Neural progenitor cell (in vitro differentiated cells): Measurements from ENCODE around the gene RPS6KA3. TPM values are rescaled to one million over a fixed set of nuclear protein-coding genes. Genes with fewer than 3 reads are reported as not detected.

Experiments used
- DNase-seq: peaks from one replicate; pipeline ENCODE4 v3.0.0-alpha.2; 2016; ENCODE audit warnings: low spot score
- H2AFZ ChIP-seq: fragments of 200-600 bp; sonication (generic); replicated peaks from 2 replicates; pipeline ENCODE4 v1.6.1; 2016; ENCODE audit warnings: antibody characterized with exemption
- H3F3A ChIP-seq: fragments of 200-600 bp; sonication (generic); 2 replicates; pipeline ENCODE4 v1.6.1; 2016; ENCODE audit warnings: antibody characterized with exemption, low read depth
- H3K27ac ChIP-seq: fragments of 200-600 bp; sonication (generic); 2 replicates; pipeline ENCODE4 v1.5.1; 2016; ENCODE audit warnings: mild to moderate bottlenecking
- H3K27me3 ChIP-seq: fragments of 200-600 bp; sonication (generic); 2 replicates; pipeline ENCODE4 v1.6.1; 2016; ENCODE audit warnings: mild to moderate bottlenecking, moderate library complexity
- H3K36me3 ChIP-seq: fragments of 200-600 bp; sonication (generic); 2 replicates; pipeline ENCODE4 v1.5.1; 2016
- H3K4me1 ChIP-seq: fragments of 200-600 bp; sonication (generic); 2 replicates; pipeline ENCODE4 v1.6.1; 2016; ENCODE audit warnings: mixed run types
- H3K4me2 ChIP-seq: fragments of 200-600 bp; sonication (generic); 2 replicates; pipeline ENCODE4 v1.6.1; 2016
- H3K4me3 ChIP-seq: fragments of 200-600 bp; sonication (generic); 2 replicates; pipeline ENCODE4 v1.5.1; 2016
- H3K79me2 ChIP-seq: fragments of 200-600 bp; sonication (generic); 2 replicates; pipeline ENCODE4 v1.6.1; 2016; ENCODE audit warnings: low read depth
- H3K9ac ChIP-seq: fragments of 200-600 bp; sonication (generic); 2 replicates; pipeline ENCODE4 v1.6.1; 2016
- H3K9me3 ChIP-seq: fragments of 200-600 bp; sonication (generic); 2 replicates; pipeline ENCODE4 v1.5.1; 2016; ENCODE audit warnings: low read depth
- H4K20me1 ChIP-seq: fragments of 200-600 bp; sonication (generic); 2 replicates; pipeline ENCODE4 v1.6.1; 2016; ENCODE audit warnings: low read depth
- H3K27ac Mint-ChIP-seq: 3 replicates; pipeline ENCODE4 v1.8.0; 2021; ENCODE audit warnings: mixed read lengths
- H3K27me3 Mint-ChIP-seq: 2 replicates; pipeline ENCODE4 v1.8.0; 2022; ENCODE audit warnings: low read depth, mild to moderate bottlenecking, inconsistent platforms, moderate library complexity, mixed read lengths; ENCODE audit not compliant: insufficient read depth
- H3K36me3 Mint-ChIP-seq: 3 replicates; pipeline ENCODE4 v1.8.0; 2021; ENCODE audit warnings: mixed read lengths
- H3K4me1 Mint-ChIP-seq: 3 replicates; pipeline ENCODE4 v1.8.0; 2021; ENCODE audit warnings: mixed read lengths
- H3K4me3 Mint-ChIP-seq: 3 replicates; pipeline ENCODE4 v1.8.0; 2021; ENCODE audit warnings: mild to moderate bottlenecking, moderate library complexity, mixed read lengths
- H3K9me3 Mint-ChIP-seq: 3 replicates; pipeline ENCODE4 v1.8.0; 2020; ENCODE audit warnings: mixed read lengths
- EZH2 ChIP-seq: fragments of 200-600 bp; sonication (generic); IDR thresholded peaks from 2 replicates; pipeline ENCODE4 v1.6.1; 2017; ENCODE audit warnings: antibody characterized with exemption, mild to moderate bottlenecking, moderate library complexity
- EZH2phosphoT487 ChIP-seq: fragments of 200-600 bp; sonication (generic); IDR thresholded peaks from 2 replicates; pipeline ENCODE4 v1.6.1; 2017; ENCODE audit warnings: antibody characterized with exemption
- total RNA-seq: library from RNA; depleted of rRNA; stranded (reverse); fragments of >200 nt; gene quantifications from 2 replicates; pipeline ENCODE4 v1.2.3, GENCODE V29; 2015; ENCODE audit warnings: low replicate concordance
- TF ChIP-seq, protein P1 (sequence below): fragments of 200-600 bp; sonication (generic); IDR thresholded peaks from 2 replicates; pipeline ENCODE4 v1.5.1; 2017; ENCODE audit warnings: antibody characterized with exemption, mild to moderate bottlenecking

RPS6KA3 gene
- total RNA-seq, 1 donor from 2014 or later = 32.2 TPM

DNA sequence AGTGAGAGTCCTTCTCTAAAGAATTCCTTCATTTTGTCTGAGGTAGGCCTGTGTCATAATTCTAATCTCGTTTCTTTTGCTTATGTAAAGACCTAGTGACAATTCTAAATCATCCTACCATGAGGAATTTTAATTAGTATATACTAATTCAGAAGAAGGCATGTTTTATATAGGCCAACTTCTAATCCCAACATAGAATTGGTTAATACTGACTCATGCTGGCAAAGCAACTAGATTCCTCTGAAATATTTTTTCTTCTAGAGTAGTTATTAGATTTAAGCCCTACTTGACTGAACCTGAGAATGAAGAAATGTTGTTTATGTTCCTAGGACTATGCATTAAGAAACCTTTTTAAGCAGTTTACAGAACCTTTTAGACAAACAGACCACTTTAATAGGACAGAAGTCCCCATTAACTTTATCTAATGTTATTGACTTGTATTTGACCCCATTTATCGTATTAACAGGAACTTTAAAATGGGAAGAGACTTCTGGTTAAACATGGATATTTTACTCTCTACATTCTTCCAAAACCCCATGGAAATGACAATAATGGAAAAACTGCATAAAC is 69.0 kb downstream of the RPS6KA3 start:
- Histone ChIP-seq H3K9me3 (no peaks in the 10 kb centered on the region), H3K27me3 (no peaks in the 10 kb centered on the region), H3K4me3 (no peak overlapping the region), H4K20me1 (no peaks in the 10 kb centered on the region), H3F3A (no peaks in the 10 kb centered on the region), H2AFZ (no peak overlapping the region), H3K4me1 (no peaks in the 10 kb centered on the region), H3K9ac (no peak overlapping the region), H3K4me2 (no peak overlapping the region), H3K27ac (no peak overlapping the region), H3K36me3 (peaks cover 11% of the 10 kb centered on the region), H3K79me2 (no peaks in the 10 kb centered on the region)
- H3K27me3 Mint-ChIP-seq = peaks cover under 1% of the 10 kb centered on the region
- H3K27ac Mint-ChIP-seq = no peak overlapping the region
- H3K36me3 Mint-ChIP-seq = peaks cover 8% of the 10 kb centered on the region
- H3K9me3 Mint-ChIP-seq = peaks cover 2% of the 10 kb centered on the region
- no peaks in the 10 kb centered on the region for H3K4me1 Mint-ChIP-seq
- DNase-seq = no peak
- no peak overlapping the region for H3K4me3 Mint-ChIP-seq
- TF ChIP-seq, protein P1, sequence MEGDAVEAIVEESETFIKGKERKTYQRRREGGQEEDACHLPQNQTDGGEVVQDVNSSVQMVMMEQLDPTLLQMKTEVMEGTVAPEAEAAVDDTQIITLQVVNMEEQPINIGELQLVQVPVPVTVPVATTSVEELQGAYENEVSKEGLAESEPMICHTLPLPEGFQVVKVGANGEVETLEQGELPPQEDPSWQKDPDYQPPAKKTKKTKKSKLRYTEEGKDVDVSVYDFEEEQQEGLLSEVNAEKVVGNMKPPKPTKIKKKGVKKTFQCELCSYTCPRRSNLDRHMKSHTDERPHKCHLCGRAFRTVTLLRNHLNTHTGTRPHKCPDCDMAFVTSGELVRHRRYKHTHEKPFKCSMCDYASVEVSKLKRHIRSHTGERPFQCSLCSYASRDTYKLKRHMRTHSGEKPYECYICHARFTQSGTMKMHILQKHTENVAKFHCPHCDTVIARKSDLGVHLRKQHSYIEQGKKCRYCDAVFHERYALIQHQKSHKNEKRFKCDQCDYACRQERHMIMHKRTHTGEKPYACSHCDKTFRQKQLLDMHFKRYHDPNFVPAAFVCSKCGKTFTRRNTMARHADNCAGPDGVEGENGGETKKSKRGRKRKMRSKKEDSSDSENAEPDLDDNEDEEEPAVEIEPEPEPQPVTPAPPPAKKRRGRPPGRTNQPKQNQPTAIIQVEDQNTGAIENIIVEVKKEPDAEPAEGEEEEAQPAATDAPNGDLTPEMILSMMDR = no peak
- no peak for TF ChIP-seq EZH2phosphoT487
- TF ChIP-seq EZH2 = no peak

DNA sequence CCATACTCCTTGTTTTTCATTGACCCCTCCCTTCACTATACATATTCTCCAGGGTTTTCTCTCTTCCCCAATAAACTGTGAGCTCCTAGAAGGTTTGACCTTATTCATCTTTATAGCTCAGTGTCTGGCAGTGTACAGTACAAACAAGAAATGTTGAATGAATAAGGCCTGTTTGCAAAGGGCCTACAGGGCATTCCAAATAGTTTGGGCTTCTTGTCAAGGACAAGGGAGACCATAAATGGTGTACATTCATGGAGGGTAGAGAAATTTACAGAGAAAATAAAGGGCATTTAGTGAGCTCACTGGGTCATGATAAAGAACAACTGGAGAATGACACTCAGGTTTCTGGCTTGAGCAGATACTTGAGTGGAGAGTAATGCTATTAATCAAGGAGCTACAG is 77.5 kb downstream of the RPS6KA3 start:
- H3K36me3 ChIP-seq = peaks cover 4% of the 10 kb centered on the region
- H3F3A ChIP-seq = no peaks in the 10 kb centered on the region
- H3K9ac ChIP-seq = no peak overlapping the region
- TF ChIP-seq EZH2 (no peak), EZH2phosphoT487 (no peak)
- TF ChIP-seq, protein P1 = no peak
- H3K9me3 ChIP-seq = no peaks in the 10 kb centered on the region
- H3K79me2 ChIP-seq = no peaks in the 10 kb centered on the region
- peaks cover 19% of the 10 kb centered on the region for H3K36me3 Mint-ChIP-seq
- no peaks in the 10 kb centered on the region for H3K4me1 Mint-ChIP-seq
- H3K27me3 Mint-ChIP-seq = peaks cover 2% of the 10 kb centered on the region
- H4K20me1 ChIP-seq = no peaks in the 10 kb centered on the region
- no peaks in the 10 kb centered on the region for H3K27me3 ChIP-seq
- H3K4me3 Mint-ChIP-seq = no peak overlapping the region
- no peak overlapping the region for H3K27ac Mint-ChIP-seq
- no peak for DNase-seq
- H3K4me2 ChIP-seq = no peak overlapping the region
- peaks cover 2% of the 10 kb centered on the region for H3K9me3 Mint-ChIP-seq
- no peak overlapping the region for H2AFZ ChIP-seq
- no peaks in the 10 kb centered on the region for H3K4me1 ChIP-seq
- no peak overlapping the region for H3K27ac ChIP-seq
- H3K4me3 ChIP-seq = no peak overlapping the region

DNA sequence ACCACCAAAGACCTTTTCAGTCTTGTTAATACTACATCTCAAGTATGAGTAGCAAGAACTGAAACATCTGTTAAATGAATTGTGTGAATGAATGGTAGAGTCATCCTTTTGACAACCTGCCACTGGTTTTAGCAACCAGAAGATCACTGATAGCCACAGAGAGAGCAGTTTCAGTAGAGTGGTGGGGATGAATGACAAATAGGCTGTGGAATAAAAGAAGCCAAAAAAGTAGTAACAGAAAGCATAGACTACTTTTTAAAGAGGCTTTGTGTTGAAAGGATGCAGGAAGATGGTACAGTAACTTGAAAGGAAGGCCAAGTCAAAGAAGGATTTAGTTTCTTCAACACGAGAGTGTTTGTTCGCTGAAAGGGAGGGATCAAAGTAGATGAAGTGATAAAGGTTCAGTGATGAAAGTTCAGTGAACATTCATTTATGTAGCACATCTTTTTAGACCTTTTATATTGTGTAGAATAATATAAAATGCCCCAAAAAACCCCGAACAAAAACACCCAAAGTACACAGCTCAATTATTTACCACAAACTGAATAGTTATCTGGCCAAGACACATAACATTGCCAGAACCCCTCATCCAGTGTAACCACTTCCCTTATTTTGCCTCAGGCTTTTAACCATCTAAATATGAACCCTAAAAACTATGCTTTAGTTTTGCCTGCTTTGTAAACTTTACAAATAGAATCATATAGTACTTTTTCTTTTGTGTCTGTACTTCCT is 84.9 kb downstream of the RPS6KA3 start:
- no peaks in the 10 kb centered on the region for H3F3A ChIP-seq
- H3K4me1 ChIP-seq = no peaks in the 10 kb centered on the region
- H3K79me2 ChIP-seq = no peaks in the 10 kb centered on the region
- H3K27me3 ChIP-seq = no peaks in the 10 kb centered on the region
- no peaks in the 10 kb centered on the region for H3K36me3 ChIP-seq
- no peak overlapping the region for H3K27ac Mint-ChIP-seq
- H3K4me2 ChIP-seq = no peak overlapping the region
- H3K4me3 ChIP-seq = no peak overlapping the region
- TF ChIP-seq EZH2 (no peak), EZH2phosphoT487 (no peak)
- TF ChIP-seq, protein P1 = no peak
- no peaks in the 10 kb centered on the region for H3K4me1 Mint-ChIP-seq
- H3K9ac ChIP-seq = no peak overlapping the region
- peaks cover 6% of the 10 kb centered on the region for H3K36me3 Mint-ChIP-seq
- no peaks in the 10 kb centered on the region for H3K27me3 Mint-ChIP-seq
- no peak overlapping the region for H2AFZ ChIP-seq
- H3K9me3 ChIP-seq = peaks cover 4% of the 10 kb centered on the region
- H3K27ac ChIP-seq = no peak overlapping the region
- no peak for DNase-seq
- H3K4me3 Mint-ChIP-seq = no peak overlapping the region
- no peaks in the 10 kb centered on the region for H4K20me1 ChIP-seq
- no peaks in the 10 kb centered on the region for H3K9me3 Mint-ChIP-seq
